ENCODE measurements around the gene PIM3.

- TF ChIP-seq POLR2A (IDR thresholded peaks at IDR 0.05) (no peak), CTCF (IDR thresholded peaks at IDR 0.05) (no peak)
Observed at GRCh38 chr22:49995361-49996118, 35.0 kb downstream of the PIM3 start.
